Stimulated activated CD4-positive, alpha-beta T cell treated with anti-CD3 and anti-CD28 coated beads, Interleukin-2, amount 100 ng/mL, for 48 hours (primary cell): ENCODE measurements around the gene LAMTOR5.
"Not testable (repeated sequence)": the region's sequence is repeated elsewhere in the genome, so short reads cannot be mapped to it uniquely, and the experiment has no call there.

Experiments used
- DNase-seq, 2 donors: peaks; one replicate each; pipeline ENCODE4 v3.0.0-alpha.2; 2020

Gene LAMTOR5

DNA sequence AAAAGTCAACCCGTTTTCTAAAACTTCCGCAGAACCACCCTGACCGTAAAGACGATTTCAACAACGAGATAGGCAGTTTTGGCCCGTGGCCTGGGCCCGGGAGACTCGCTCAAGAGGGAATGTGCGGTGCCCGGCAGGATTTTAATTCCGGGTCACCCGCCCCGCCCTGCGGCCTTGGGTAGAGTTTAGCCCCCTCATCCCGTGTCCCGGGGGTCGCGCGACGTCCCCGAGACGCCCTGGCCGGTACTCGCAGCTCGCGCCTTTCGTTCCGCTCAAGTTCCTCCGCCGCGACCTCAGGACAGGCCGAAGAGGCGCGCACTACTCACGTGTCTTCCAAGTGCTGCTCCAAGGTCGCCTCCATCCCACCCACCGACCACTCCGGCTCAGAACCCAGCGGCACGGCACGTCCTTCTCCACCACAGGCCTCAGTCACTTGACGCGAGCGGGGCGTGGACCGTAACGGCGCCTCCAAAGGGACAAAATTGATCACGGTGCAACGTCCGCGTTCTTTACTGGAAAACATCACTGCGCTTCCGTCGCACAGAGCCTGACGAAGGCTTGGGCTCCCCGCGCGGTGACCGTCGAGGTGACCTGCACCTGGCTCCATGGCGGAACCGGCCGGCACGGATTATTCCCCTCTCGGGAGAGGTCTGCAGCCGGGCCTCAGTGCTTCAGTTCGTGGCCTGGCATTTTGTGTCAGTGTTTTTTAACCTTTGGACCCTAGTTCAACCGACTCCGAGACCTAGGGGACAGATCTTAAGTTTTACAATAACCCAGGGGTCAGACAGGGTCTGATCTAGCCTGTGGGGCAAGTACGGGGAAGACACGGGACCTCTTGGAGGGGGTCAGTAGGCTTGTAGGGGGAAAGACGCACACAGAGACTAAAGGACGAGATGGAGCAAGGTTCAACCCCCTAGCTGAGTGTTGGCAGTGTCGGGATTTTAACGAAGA is at the start of gene LAMTOR5:
LAMTOR5 (minus strand) TSS at position 435 of the 951 bp plus-strand sequence; CDS start at position 361, 74 bp downstream.
- DNase-seq = peak; percentile 89 to 90

DNA sequence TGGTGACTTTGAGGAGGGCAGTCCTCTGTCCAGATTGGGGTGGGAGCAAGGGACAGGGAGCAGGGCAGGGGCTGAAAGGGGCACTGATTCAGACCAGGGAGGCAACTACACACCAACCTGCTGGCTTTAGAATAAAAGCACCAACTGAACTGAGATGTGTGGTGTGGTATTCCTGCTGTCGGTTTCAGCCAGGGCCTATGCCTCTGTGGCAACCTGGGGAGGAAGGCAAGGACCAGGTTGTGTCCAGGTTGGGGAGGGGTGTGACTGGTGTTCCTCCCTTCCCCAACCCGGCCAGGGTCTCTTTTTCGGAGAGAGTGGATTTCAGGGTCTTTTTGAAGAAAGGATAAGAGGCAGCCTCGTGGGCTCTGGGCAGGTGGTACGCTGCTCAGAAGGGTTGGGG is 49.7 kb upstream of the LAMTOR5 start:
- no peak for DNase-seq

DNA sequence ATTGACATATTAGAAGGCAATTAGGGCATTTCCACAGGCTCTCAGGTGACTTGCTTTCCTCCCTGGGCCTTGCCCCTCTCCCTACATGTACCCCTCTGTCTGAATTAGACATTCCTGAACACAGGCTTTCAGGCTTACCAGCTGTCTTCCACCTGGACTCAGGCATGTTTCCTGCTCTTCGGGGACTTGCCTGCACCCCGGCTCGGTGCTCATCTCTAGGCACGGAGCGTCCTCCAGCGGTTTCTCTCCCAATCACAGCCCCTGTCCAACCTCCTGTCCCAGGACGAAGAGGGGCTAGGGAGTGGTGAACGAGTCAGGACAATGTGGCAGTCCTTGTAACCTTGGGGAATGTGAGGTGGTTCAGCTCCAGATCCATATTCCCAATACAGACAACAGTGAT is 47.7 kb upstream of the LAMTOR5 start:
- no peak for DNase-seq

DNA sequence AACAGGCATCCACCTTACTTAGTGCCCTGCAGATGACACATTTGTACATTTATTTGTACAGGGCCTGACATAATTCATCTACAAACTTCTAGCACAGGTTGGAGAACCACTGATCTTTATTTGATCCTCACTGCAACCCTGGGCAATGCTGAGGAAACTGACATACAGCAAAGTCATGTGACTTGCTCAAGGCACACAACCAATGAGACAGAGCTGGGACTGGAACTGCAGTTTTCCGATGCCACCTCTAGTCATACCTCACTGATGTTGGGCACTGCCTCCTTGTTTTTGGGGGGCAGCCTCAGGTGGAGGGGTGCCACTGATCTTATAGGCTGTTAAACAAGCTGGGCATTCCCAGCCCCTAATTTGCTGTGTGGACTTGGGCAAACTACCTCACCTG is 46.8 kb upstream of the LAMTOR5 start:
- no peak for DNase-seq

DNA sequence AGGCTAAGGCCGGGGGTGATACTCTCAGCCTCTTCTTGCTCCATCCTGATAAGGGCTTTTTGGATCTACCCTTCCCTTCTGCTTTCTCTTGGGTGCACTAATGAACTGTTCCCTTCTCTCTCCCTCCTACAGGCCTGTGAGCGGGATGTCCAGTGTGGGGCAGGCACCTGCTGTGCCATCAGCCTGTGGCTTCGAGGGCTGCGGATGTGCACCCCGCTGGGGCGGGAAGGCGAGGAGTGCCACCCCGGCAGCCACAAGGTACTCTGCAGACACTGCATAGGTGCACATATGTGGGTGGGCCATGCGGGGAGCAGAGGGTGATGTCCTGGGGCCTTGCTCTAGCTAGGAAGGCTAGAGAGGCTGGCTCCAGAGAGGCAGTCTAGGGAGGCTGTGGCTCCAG is 46.3 kb upstream of the LAMTOR5 start:
- no peak for DNase-seq

DNA sequence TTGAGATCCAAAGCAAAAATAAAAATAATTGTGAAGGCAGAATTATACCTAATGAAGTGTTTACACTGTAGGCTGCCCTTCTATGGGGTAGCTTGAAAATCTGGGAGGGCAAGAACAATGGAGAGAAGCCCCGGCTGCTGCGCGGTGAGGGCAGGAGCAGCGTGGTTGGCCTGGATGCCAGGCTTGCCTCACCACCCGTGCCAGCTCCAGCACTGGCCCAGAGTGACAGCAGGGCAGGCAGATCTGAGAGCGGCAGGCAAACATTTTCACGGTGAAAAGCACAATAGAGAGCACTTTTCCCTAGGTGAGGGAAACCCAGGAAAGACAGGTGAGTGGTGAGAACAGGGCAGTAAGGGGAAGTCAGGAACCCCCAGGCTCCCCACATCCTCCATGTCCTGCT is 44.8 kb upstream of the LAMTOR5 start:
- DNase-seq = no peak

DNA sequence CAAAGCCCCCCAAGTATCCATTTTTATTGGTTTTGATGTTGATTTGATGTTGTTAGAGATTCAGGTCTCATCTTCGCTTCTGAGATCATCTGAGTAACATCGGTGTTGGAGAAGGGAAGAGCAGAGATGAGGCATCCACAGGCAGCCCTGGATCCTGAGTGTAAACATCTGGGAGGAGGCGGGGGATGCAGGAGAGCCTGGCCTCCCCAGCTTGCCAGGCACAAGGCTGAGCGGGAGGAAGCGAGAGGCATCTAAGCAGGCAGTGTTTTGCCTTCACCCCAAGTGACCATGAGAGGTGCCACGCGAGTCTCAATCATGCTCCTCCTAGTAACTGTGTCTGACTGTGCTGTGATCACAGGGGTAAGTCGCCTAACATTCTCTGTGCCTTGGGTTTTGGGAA is 43.4 kb upstream of the LAMTOR5 start, which contains the start of gene PROK1:
PROK1 (plus strand) TSS at position 221 of the 400 bp plus-strand sequence; CDS start at position 289, 68 bp downstream.
- DNase-seq = no peak

DNA sequence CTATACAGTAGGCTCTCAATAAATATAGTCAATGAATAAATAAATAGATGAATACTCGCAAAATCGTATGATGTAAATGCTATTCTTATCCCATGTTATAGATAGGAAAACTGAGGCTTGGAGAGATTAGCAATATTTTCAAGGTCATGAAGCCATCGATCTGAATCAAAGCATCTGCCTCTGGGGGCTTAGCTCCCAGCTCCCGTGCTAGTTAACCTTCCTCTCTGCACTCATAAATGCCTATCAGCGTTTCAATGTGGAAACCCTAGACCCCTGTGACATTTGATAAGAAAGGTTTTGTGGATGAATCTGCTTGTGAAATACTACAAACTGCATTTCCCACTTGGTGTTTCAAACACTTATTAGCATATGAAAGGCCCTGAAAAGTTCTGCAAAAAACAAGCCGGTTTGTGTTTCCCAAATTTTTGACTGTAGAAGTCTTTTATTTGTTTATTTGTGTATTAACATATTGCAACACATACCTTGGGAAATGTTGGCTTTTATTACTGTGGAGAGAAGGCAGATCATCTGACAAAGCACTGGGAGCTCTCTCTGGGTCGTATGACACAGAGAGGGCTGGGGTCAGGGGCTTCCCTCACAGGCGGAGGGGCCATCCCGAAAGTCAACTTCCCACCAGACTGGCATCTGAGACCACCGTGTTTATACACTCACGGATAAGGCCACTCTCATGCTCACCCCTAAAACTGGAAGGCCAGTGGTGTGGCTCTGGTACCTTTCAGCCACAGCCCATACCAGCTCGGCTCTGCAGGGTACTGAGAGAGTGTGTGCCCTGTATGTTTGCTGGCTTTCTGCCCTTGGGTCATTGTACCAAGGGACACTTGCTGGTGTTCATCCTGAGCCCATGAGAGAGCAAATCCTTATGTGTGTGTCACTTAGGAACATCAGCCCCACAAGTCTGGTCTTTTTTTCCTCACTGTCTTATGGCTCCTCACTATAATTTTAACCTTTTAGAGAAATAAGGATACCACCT is 42.5 kb upstream of the LAMTOR5 start:
- no peak for DNase-seq

DNA sequence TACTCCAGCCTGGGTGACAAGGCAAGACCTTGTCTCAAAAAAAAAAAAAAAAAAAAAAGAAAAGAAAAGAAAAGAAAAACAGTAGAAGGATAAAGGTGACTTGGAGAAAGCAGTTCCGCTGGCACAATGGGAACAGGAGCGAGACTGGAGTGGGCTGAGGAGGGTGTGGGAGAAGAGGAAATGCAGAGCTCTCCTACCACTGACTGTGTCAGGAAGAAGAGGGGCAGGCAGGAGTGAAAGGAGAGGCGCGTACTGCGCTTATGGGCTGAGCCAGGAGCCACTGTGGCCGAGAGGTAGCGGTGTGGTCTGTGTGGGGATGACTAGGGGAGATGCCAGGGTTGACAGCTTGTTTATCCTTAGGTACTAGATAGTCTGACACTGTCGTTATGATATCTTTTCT is 37.1 kb upstream of the LAMTOR5 start:
- DNase-seq = no peak

DNA sequence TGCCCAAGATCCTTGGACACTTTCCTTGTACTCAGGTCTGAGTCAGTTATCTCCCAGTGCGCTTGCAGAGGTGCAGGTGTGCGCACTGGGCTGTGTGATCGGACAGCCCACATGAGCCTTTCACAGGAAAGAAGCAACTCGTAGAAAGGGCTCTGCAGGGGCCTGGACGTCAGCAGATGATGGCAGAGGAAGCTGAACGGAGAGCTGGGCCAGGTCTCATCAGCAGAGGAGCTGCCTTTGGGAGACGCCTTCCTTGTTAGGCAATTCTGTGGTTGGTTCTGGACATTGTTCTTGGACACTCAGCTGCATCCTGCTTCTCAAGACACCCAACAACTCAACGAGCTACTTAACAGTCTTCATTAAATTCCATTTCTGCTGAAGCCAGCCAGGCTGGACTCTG is 36.0 kb upstream of the LAMTOR5 start:
- no peak for DNase-seq

DNA sequence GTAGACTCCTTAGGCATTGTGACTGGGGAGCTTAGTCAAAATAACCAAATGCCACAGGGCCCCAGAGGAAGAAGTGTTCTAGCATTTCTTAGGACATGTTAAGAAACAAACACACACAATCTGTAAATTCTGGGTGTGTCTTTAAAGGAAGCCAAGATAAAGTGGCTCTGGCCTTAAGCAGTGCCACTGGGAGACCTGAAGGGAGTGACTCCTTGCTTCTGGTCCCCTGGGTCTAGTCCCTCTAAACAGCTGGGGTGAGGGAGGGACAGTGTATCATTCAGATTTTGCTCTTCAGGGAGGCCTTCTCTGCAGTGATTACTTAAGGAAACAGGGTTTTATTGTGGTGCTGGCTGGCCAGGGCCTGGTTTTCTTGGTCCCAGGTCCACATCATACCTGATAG is 34.4 kb upstream of the LAMTOR5 start:
- DNase-seq = no peak

DNA sequence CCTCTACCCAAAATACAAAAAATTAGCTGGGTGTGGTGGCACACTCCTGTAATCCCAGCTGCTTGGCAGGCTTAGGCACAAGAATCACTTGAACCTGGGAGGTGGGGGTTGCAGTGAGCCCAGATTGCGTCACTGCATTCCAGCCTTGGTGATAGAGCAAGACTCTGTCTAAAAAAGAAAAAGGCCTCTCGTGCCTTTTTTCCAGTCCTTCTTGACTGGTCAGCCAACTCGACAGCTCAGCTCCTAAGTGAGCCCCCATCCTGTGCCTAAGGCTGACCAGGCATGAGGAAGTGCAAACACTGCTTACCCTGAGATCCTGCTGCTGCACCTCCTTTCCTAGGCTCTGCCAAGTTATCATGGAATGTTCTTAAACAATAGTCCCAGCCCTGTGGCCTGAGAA is 33.4 kb upstream of the LAMTOR5 start:
- DNase-seq = no peak

DNA sequence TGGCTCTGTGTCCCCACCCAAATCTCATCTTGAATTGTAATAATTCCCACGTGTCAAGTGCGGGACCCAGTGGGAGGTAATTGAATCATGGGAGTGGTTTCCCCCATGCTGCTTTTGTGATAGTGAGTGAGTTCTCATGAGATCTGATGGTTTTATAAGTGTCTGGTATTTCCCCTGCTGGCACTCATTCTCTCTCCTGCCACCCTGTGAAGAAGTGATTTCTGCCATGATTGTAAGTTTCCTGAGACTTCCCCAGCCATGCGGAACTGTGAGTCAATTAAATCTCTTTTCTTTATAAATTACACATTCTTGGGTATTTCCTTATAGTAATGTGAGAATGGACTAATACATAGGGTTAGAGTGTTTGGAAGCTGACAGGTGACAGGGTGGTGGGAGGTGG is 32.4 kb upstream of the LAMTOR5 start:
- DNase-seq = not testable (repeated sequence)

DNA sequence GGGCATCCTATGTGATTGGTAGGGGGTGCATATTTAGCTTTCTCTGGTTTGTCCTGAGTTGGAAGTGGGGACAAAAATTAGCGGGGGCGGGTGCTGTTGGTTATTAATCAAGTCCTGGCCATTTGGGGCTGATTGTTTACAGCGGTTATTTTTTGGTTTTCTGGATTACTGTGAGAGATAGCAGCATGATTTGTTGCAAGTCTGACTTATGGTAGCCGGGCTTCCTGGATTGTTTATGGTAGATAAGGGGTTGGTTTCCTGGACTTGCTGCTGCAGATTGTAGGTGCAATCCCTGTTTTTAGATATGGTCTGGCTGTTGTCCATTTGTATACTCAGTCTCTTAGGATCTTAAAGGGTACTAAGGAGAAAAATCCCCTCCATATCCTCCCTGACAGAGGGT is 31.4 kb upstream of the LAMTOR5 start:
- no peak for DNase-seq

DNA sequence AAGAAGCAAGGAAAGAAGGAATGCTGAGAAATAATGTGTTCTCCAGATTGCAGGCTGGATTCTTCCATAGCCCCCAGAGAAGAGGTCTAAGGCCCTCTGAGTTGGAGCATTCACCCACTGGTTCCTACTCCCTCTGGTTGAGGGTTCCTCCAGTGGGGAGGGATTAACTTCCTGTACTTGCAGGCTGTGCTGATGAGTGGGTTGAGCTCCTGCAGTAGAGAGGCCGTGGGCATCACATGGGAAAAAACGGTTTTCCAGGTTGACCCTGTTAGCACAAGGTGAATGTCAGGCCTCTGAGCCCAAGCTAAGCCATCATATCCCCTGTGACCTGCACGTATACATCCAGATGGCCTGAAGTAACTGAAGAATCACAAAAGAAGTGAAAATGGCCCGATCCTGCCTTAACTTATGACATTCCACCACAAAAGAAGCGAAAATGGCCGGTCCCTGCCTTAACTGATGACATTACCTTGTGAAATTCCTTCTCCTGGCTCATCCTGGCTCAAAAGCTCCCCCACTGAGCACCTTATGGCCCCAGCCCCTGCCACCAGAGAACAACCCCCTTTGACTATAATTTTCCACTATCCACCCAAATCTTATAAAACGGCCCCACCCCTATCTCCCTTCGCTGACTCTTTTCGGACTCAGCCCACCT is 30.3 kb upstream of the LAMTOR5 start:
- DNase-seq = not testable (repeated sequence)

DNA sequence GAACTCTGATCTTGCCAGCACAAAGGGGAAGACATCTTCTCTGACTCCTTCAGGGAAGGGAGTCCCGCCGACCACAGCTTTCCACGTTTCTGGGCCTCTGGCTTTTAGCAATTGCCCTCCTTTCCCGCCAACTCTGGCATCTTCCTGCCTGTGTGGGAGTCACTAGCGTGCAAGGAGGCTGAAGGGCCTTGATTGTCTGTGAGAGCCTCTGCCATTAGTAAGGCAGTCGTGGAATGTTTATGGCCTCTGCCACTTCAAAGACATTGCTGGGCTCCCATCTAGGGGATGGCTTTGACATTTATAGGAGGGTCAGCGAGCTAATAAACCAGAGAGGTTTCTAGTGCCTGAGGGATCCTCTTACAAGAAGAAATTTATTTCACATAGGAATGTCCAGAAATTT is 29.1 kb upstream of the LAMTOR5 start:
- no peak for DNase-seq

DNA sequence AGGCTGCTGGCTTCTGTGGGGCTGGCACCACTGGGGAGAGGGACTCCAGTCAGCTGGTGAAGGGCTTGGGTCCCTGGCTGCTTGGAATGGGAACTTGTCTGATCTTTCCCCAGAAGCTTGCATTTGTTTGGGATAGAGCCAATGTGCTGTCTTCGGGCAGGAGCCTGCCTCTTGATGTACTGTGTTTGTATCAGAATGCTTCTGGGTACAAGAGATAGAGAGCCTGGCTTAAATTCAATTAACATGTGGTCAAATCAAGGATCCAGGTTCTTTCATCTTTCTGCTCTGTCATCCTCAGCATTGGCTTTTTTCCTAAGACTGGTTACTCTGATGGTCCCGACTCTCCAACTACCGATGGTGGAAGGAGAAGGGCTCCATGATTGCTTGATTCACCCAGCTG is 27.5 kb upstream of the LAMTOR5 start:
- no peak for DNase-seq

DNA sequence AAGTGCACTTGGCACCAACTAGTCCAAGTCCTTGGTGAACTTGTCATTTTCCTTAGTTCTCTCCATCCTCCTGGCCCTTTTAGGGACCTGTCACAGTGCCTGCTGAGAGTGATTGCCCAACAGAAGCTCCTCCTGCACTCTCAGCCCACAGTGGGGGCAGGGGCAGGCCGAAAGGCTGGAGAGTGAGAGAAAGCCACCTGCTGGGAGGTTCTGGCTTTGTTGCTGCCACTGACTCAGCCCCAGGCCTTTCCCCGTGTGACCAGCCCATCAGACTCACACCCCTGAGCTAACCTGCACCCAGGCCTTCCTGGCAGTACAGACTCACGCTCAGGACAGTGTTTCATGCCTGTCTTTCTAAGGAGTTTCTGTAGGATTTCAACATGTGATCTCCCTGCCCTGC is 26.3 kb upstream of the LAMTOR5 start:
- DNase-seq = no peak

DNA sequence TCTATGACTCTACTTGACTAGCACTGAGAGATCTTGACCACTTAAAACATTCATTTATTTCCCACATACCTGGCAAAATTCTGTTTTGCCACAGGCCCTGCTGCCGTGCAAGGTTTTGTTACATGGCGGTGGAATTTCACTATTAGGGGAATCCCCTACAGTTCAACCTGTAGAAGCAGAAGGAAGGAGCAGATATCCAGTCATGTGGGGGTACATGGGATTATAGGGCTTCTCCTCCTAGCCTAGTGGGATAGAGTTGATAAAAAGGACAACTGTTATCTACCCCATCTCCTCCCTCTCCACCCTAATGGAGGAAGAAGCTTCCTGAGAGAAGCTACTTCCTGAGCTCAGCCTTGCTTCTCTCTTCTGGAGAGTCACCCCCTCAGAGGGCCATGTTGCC is 25.7 kb upstream of the LAMTOR5 start:
- DNase-seq = no peak

DNA sequence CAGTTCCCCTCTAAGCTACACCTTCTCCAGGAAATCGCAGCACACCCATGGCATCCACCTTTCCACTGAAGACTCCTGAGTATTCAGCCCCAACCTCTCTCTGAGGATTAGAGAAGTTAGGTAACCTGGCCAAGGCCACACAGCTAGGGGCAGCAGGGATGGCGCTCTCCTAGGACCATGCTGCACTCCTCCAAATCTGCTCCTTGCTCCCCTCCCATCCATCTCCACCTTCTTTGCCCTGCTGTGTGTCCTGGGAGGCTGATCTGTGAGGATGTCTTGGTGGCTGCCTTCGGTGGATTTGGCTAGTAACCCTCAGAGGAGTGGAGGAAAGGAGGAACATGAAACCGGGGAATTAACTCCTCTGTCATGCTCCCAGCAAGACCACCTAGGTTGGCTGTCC is 23.4 kb upstream of the LAMTOR5 start:
- no peak for DNase-seq

DNA sequence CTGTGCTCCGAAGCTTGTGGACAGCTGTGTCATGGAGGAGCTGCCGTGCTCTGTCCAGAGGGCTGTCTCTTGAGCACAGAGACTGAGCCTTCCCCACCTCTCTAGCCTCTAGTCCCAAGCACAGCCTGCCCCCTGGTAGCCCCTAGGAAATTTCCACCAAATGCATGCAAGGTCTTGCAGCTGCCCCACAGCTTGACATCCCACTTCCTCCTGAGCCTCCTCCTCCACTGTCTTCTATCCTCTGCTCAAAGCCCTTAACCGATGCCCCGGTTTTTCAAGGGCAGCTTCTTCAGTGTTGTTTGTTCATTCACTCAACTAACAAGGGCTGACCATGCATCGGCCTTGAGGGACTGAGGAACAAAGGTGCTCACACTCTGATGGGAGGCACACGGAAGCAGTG is 22.9 kb upstream of the LAMTOR5 start:
- no peak for DNase-seq

DNA sequence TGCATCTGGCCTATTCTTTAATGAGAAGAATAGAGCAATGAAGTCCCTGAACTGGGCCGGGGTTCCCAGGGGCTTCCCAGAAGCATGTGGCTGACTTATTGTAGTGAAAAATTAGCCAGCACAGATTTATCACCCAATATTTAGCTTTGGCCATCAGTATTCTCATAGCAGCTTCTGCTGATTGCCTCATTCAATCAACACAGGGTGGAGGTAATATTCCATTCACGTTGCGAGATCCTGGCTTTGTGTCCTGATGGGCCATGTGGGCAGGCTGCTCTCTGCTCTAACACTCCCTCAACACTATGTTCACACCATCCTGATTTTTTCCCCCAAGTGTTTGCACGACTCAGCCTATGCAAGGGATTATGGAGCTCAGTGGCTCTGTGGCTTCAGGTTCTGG is 21.5 kb upstream of the LAMTOR5 start:
- DNase-seq = no peak

DNA sequence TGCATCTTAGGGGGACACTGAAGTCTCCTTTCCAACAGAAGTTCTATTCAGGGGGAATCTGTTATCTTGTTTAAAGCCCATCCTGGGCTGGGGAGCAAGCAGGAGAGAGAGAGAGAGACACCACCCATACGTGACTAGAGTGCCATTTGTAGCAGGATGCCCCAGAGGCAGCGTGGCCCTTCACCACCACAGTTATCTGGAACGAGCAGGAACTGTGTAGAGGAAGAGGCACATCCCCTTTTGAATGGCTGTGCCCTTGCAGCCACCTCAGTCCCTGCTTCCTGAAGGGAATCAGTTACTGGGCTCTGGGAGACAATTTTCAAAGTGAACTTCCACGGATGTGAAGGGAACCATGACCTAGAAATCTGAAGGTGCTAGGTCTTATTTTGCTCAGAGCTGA is 19.4 kb upstream of the LAMTOR5 start:
- DNase-seq = no peak
